Upper lobe of left lung (tissue), 4 donors: ENCODE measurements around the gene CROCC.

ENCODE experiments used
- POLR2A ChIP-seq, 4 donors: fragments of 450-650 bp; IDR thresholded peaks; one replicate each; pipeline ENCODE4 v1.5.1; 2016 to 2017; ENCODE audit warnings: antibody characterized with exemption in 4 of 4, mild to moderate bottlenecking in 2 of 4
- POLR2AphosphoS5 ChIP-seq, 2 donors: sonication (generic); formaldehyde crosslinking; IDR thresholded peaks; one replicate each; pipeline ENCODE4 v1.5.1; 2017; ENCODE audit warnings: antibody characterized with exemption in 2 of 2
- TF ChIP-seq, protein P1 (sequence below), 6 experiments: fragments of 450-650 bp in 4 of 6; fragments of 200-600 bp in 2 of 6; sonication (generic) in 2 of 6; IDR thresholded peaks; one replicate each; pipeline ENCODE4 v1.5.1; 2016 to 2019; ENCODE audit warnings: antibody characterized with exemption in 6 of 6

DNA sequence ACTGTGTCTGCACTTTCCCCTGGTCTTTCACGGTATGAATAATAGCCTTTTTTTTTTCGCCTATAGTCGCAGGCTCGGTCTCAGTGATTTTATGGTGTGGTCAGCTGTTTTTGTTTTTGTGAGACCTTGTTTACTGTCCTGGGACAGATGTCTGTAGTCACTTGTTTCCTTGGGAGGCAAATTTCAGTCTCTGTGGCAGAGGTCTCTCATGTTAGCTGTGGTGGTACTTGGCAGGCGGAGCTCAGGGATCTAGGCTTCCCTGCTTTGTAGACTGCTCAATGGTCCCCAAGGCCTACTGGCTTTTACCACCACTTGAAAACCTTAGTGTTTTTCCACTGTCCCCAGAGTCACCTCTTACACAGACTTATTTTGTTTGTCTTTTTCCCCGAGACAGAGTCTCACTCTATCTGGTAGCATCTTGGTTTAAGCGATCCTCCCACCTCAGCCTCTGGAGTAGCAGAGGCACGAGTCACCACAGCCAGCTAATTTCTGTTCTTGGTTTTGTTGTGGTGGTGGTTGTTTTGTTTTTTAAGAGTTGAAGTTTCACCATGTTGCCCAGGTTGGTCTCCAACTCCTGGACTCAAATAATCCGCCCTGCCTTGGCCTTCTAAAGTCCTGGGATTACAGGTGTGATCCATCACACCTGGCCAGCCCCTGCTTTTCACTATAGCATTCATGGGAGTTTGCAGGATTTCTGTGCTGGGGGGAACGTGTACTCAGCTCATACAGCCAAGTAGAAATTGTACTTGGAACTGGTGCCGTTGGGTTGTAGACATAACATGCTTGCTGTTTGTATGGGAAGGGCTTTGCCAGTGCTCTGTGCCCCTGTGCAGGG, 15.6 kb upstream of the CROCC start:
- TF ChIP-seq, protein P1, sequence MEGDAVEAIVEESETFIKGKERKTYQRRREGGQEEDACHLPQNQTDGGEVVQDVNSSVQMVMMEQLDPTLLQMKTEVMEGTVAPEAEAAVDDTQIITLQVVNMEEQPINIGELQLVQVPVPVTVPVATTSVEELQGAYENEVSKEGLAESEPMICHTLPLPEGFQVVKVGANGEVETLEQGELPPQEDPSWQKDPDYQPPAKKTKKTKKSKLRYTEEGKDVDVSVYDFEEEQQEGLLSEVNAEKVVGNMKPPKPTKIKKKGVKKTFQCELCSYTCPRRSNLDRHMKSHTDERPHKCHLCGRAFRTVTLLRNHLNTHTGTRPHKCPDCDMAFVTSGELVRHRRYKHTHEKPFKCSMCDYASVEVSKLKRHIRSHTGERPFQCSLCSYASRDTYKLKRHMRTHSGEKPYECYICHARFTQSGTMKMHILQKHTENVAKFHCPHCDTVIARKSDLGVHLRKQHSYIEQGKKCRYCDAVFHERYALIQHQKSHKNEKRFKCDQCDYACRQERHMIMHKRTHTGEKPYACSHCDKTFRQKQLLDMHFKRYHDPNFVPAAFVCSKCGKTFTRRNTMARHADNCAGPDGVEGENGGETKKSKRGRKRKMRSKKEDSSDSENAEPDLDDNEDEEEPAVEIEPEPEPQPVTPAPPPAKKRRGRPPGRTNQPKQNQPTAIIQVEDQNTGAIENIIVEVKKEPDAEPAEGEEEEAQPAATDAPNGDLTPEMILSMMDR (IDR thresholded peaks at IDR 0.05) = no peak
- TF ChIP-seq POLR2A (IDR thresholded peaks at IDR 0.05) (no peak), POLR2AphosphoS5 (IDR thresholded peaks at IDR 0.05) (no peak)
